Upper lobe of left lung (tissue), 4 donors: Measurements from ENCODE around the gene LRRC2.

ENCODE experiments used
- CTCF ChIP-seq, 6 experiments: fragments of 450-650 bp in 4 of 6; fragments of 200-600 bp in 2 of 6; sonication (generic) in 2 of 6; IDR thresholded peaks; one replicate each; pipeline ENCODE4 v1.5.1; 2016 to 2019; ENCODE audit warnings: antibody characterized with exemption in 6 of 6
- EP300 ChIP-seq, 4 donors: sonication (generic); formaldehyde crosslinking; IDR thresholded peaks; one replicate each; pipeline ENCODE4 v1.5.1; 2017; ENCODE audit warnings: antibody characterized with exemption in 4 of 4, control low read depth in 2 of 4
- POLR2A ChIP-seq, 4 donors: fragments of 450-650 bp; IDR thresholded peaks; one replicate each; pipeline ENCODE4 v1.5.1; 2016 to 2017; ENCODE audit warnings: antibody characterized with exemption in 4 of 4, mild to moderate bottlenecking in 2 of 4
- POLR2AphosphoS5 ChIP-seq, 2 donors: sonication (generic); formaldehyde crosslinking; IDR thresholded peaks; one replicate each; pipeline ENCODE4 v1.5.1; 2017; ENCODE audit warnings: antibody characterized with exemption in 2 of 2

- TF ChIP-seq POLR2A (IDR thresholded peaks at IDR 0.05) (no peak), CTCF (IDR thresholded peaks at IDR 0.05) (no peak), POLR2AphosphoS5 (IDR thresholded peaks at IDR 0.05) (no peak), EP300 (IDR thresholded peaks at IDR 0.05) (no peak)
Measured at GRCh38 chr3:46580675-46581074, 14.6 kb upstream of the LRRC2 start.
